Hepatocyte (in vitro differentiated cells): Measurements from ENCODE around the gene PTPRN2.

Experiments used
- EZH2 ChIP-seq: fragments of 200-600 bp; sonication (generic); IDR thresholded peaks from 2 replicates; pipeline ENCODE4 v1.6.1; 2016; ENCODE audit warnings: antibody characterized with exemption, mild to moderate bottlenecking, borderline replicate concordance
- EZH2phosphoT487 ChIP-seq: fragments of 200-600 bp; sonication (generic); IDR thresholded peaks from one replicate; pipeline ENCODE4 v1.6.1; 2018; ENCODE audit warnings: antibody characterized with exemption, mild to moderate bottlenecking, low read depth, moderate library complexity; ENCODE audit not compliant: unreplicated experiment, severe bottlenecking
- TF ChIP-seq, protein P1 (sequence below): fragments of 200-600 bp; sonication (generic); IDR thresholded peaks from 2 replicates; pipeline ENCODE4 v1.5.1; 2016; ENCODE audit warnings: antibody characterized with exemption, mild to moderate bottlenecking; ENCODE audit not compliant: poor library complexity

DNA sequence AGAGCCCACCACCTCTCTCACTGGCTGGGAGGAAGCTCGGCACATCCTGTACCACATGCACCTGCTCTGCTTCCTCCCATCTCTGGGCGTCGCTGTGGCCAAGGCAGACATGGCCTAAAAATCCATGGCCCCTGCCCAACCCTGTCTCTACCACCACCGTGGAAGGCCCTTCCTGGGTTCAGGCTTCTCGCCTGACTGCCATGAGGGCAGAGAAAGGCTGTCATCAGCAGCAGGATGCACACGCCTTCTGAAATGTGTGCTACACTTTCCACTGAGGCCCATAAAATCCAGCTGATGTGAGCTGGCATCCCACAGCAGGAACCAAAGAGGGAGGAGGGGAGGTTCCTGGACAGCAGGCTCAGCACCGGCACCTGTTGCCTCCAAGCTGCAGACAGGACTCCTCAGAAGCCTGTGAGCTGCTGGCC is 93.4 kb downstream of the PTPRN2 start:
- TF ChIP-seq, protein P1, sequence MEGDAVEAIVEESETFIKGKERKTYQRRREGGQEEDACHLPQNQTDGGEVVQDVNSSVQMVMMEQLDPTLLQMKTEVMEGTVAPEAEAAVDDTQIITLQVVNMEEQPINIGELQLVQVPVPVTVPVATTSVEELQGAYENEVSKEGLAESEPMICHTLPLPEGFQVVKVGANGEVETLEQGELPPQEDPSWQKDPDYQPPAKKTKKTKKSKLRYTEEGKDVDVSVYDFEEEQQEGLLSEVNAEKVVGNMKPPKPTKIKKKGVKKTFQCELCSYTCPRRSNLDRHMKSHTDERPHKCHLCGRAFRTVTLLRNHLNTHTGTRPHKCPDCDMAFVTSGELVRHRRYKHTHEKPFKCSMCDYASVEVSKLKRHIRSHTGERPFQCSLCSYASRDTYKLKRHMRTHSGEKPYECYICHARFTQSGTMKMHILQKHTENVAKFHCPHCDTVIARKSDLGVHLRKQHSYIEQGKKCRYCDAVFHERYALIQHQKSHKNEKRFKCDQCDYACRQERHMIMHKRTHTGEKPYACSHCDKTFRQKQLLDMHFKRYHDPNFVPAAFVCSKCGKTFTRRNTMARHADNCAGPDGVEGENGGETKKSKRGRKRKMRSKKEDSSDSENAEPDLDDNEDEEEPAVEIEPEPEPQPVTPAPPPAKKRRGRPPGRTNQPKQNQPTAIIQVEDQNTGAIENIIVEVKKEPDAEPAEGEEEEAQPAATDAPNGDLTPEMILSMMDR = no peak
- TF ChIP-seq EZH2phosphoT487 (no peak), EZH2 (no peak)
